ENCODE measurements around the gene B4GALT2. TPM values are rescaled to one million over a fixed set of nuclear protein-coding genes. Genes with fewer than 3 reads are reported as not detected.

The B4GALT2 gene
- total RNA-seq, 4 donors from 2014 or later = 21.4 to 51.4 (median 41.0) TPM

- 86% methylated on average over 5 of the region's 5 CpGs for WGBS
- no peak for DNase-seq (ENCODE audit: low spot score in 2 of 2)
- Histone ChIP-seq H3K36me3 (peaks cover 37% of the 10 kb centered on the region), H3K27ac (no peak overlapping the region), H3K4me1 (peaks cover 2% of the 10 kb centered on the region), H3K4me3 (no peak overlapping the region), H3K27me3 (no peaks in the 10 kb centered on the region), H3K9me3 (no peaks in the 10 kb centered on the region)
- TF ChIP-seq EP300 (IDR thresholded peaks at IDR 0.05) (no peak), POLR2A (IDR thresholded peaks at IDR 0.05) (no peak), CTCF (IDR thresholded peaks at IDR 0.05) (no peak), POLR2AphosphoS5 (IDR thresholded peaks at IDR 0.05) (no peak)
Observed at GRCh38 chr1:43954036-43954435, 25.0 kb upstream of the B4GALT2 start.

- no peaks in the 10 kb centered on the region for H3K27me3 ChIP-seq
- TF ChIP-seq CTCF (IDR thresholded peaks at IDR 0.05) (no peak), POLR2A (IDR thresholded peaks at IDR 0.05) (no peak), POLR2AphosphoS5 (IDR thresholded peaks at IDR 0.05) (no peak), EP300 (IDR thresholded peaks at IDR 0.05) (no peak)
- H3K9me3 ChIP-seq = no peaks in the 10 kb centered on the region
- WGBS = 97% methylated on average over 8 of the region's 8 CpGs
- H3K4me3 ChIP-seq = no peak overlapping the region
- no peak for DNase-seq (ENCODE audit: low spot score in 2 of 2)
- H3K36me3 ChIP-seq = peaks cover 51% of the 10 kb centered on the region
- no peak overlapping the region for H3K27ac ChIP-seq
- H3K4me1 ChIP-seq = no peaks in the 10 kb centered on the region
Observed at GRCh38 chr1:43956234-43956633, 22.8 kb upstream of the B4GALT2 start.

GRCh38 chr1:43957407-43958040, 21.5 kb upstream of the B4GALT2 start:
- WGBS = 87% methylated on average over 7 of the region's 7 CpGs

GRCh38 chr1:43958351-43959255, 20.4 kb upstream of the B4GALT2 start:
- WGBS = 88% methylated on average over 9 of the region's 9 CpGs
- H3K36me3 ChIP-seq = peaks cover 69% of the 10 kb centered on the region
- no peak for TF ChIP-seq EP300 (IDR thresholded peaks at IDR 0.05)
- no peak for TF ChIP-seq POLR2A (IDR thresholded peaks at IDR 0.05)
- no peak for TF ChIP-seq CTCF (IDR thresholded peaks at IDR 0.05)
- no peak for TF ChIP-seq POLR2AphosphoS5 (IDR thresholded peaks at IDR 0.05)
- H3K4me1 ChIP-seq = no peaks in the 10 kb centered on the region
- no peaks in the 10 kb centered on the region for H3K9me3 ChIP-seq
- no peak overlapping the region for H3K27ac ChIP-seq
- DNase-seq (ENCODE audit: low spot score in 2 of 2) = no peak
- H3K27me3 ChIP-seq = no peaks in the 10 kb centered on the region
- no peak overlapping the region for H3K4me3 ChIP-seq

More at GRCh38 chr1:43957407-43958040, 21.5 kb upstream of the B4GALT2 start:
- Histone ChIP-seq H3K4me1 (no peaks in the 10 kb centered on the region), H3K27me3 (no peaks in the 10 kb centered on the region), H3K27ac (no peak overlapping the region), H3K4me3 (no peak overlapping the region), H3K9me3 (no peaks in the 10 kb centered on the region), H3K36me3 (peaks cover 62% of the 10 kb centered on the region)
- no peak for TF ChIP-seq CTCF (IDR thresholded peaks at IDR 0.05)
- TF ChIP-seq POLR2A (IDR thresholded peaks at IDR 0.05) = no peak
- no peak for TF ChIP-seq EP300 (IDR thresholded peaks at IDR 0.05)
- DNase-seq (ENCODE audit: low spot score in 2 of 2) = no peak

- H3K4me3 ChIP-seq = no peak overlapping the region
- no peak for DNase-seq (ENCODE audit: low spot score in 2 of 2)
- H3K9me3 ChIP-seq = no peaks in the 10 kb centered on the region
- 92% methylated on average over 5 of the region's 8 CpGs for WGBS
- TF ChIP-seq POLR2AphosphoS5 (IDR thresholded peaks at IDR 0.05) (no peak), CTCF (IDR thresholded peaks at IDR 0.05) (no peak)
- H3K27me3 ChIP-seq = no peaks in the 10 kb centered on the region
- no peaks in the 10 kb centered on the region for H3K4me1 ChIP-seq
- no peak overlapping the region for H3K27ac ChIP-seq
- peaks cover 80% of the 10 kb centered on the region for H3K36me3 ChIP-seq
Observed at GRCh38 chr1:43960798-43961197, 18.2 kb upstream of the B4GALT2 start.
